GM18507 (cell line): ENCODE data around the gene CPVL.

Source experiments
- DNase-seq: peaks from one replicate; pipeline ENCODE4 v3.0.0; 2011; ENCODE audit warnings: low read depth; ENCODE audit not compliant: insufficient read length; ENCODE audit errors: extremely low spot score
- FAIRE-seq: peaks from 2 replicates; lab custom pipeline; 2011; peaks lifted over from hg19 to GRCh38; lab: Jason Lieb, UNC

Gene CPVL

DNA sequence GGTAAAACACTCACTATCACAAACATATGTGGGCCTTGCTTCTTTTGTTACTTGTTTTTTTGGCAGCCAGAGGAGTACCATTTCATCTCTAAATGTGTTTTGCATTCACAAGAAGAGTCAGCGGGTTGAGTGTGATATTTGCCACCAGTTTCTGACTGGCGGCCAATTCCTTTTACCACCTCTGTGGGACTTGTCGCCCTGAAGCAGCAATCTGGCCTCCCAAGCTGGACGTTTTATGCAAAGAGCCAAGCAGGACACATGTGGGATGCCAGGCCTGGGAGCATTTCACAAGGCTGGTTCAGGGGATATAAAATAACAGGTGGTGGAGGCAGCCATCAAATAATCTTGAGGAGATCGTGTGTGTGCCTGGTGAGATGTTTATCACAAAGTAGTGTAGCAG is 126.4 kb downstream of the CPVL start:
- DNase-seq, result no peak
- FAIRE-seq, result no peak

DNA sequence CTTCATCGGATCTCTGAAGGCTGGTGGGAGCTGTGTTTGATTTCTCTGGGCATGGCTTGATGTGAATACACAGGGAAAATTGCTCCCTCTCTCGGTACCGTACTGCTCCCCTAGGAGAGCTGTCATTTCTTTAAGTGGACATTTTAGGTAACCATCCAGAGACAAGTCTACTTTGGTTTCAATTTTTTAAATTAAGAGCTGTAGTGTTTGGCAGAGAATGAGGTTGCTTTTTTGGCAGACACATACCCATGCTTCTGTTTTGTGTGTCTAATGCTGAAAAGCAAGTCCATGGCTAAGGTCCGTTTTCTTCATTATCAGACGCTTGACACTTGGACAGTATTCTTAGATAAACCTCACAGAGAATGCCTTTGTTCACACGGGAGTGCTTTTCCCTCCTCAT is 127.0 kb downstream of the CPVL start:
- DNase-seq (no peak), FAIRE-seq (no peak)

DNA sequence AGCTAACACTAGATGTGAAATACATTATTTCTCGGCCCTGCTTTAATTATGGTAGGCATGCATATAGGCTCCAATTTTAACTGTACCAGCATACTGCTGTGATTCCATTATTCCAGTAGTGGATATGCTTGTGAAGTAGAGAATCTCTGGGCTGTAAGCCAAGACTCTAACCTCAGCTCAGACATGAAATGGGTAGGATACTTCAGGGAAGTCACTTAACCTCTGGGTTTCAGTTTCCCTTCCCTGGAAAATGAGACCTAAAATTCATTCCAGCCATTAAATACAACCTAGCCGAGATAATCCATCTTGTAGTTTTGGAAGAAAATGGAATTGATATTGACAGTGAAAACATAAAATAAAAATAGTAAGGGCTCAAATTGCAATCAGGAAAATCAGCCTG is 128.6 kb downstream of the CPVL start:
- no peak for FAIRE-seq
- DNase-seq, result no peak

- no peak for FAIRE-seq
Observed at GRCh38 chr7:29014725-29015124, 131.6 kb downstream of the CPVL start.

GRCh38 chr7:29013931-29014330 is 132.4 kb downstream of the CPVL start:
- FAIRE-seq (no peak), DNase-seq (no peak)

More at GRCh38 chr7:29014725-29015124, 131.6 kb downstream of the CPVL start:
- DNase-seq, result no peak

DNA sequence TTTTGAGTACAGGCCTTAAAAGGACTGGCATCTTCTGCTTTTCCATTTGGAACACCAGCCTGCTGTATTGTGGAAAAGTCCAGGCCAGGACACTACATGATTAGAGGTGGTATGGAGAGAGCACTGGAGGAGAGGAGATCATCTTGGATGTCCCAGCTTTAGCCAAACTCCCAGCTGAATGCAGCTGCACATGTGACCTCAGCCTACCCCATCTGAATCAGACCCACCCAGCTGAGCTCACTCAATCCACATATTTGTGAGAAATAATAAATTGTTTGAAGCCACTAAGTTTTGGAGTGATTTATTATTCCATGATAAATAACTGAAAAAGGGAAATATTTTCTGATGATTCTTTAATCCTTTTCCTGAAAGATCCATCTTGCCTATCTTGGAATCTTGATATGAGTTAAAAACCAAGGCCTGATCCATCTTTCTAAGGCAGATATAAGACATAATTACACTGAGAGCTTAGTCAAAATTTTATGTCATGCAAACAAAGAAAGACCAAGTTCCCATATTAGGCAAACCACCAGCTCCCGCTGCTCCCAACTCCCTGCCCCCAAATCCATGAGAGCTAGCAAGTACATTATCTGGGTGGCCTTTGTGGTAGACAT is 133.1 kb downstream of the CPVL start:
- no peak for FAIRE-seq
- DNase-seq, result no peak

DNA sequence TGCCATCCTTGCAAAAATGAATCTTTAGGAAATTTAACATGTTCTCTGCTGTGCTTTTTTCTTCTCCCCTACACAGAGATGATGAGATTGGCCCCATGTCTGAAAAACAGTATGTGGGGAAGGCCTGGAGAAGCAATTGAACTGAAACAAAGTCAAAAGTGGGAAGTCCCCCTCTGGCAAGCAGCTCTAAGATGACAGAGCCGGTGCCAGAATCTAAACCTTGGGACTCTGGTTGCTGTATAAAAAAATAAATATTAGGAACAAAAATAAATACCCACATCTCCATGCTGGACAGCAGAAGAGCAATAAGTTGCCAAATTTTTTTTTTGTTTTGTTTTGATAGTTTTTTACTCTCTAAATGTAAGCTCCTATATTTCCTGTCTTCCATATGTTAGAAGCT is 136.4 kb downstream of the CPVL start:
- FAIRE-seq (no peak), DNase-seq (no peak)

- DNase-seq (no peak), FAIRE-seq (no peak)
Observed at GRCh38 chr7:29008590-29008989, 137.7 kb downstream of the CPVL start.

DNA sequence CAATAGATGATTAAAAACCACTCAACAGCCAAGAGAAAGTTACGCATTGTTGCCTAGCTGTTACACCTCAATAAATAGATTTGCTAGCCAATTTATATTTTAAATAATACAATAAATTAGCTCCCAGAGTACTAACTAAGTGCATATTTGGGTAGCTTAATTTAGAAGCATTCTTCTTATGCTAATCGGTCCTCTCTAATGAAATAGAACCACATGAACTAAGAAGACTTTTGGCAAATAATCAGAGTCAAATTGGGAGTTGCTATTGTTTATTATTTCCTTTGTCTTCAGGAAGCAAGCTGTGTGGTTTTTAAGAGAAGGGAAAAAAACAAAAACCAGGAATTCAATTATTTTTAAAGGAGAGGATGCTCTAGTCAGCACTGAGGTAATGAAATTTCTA is 139.2 kb downstream of the CPVL start:
- FAIRE-seq, result no peak
- DNase-seq, result no peak

- DNase-seq (no peak), FAIRE-seq (no peak)
Observed at GRCh38 chr7:29005829-29006228, 140.5 kb downstream of the CPVL start.

GRCh38 chr7:29005406-29005805 is 140.9 kb downstream of the CPVL start:
- no peak for DNase-seq
- no peak for FAIRE-seq

DNA sequence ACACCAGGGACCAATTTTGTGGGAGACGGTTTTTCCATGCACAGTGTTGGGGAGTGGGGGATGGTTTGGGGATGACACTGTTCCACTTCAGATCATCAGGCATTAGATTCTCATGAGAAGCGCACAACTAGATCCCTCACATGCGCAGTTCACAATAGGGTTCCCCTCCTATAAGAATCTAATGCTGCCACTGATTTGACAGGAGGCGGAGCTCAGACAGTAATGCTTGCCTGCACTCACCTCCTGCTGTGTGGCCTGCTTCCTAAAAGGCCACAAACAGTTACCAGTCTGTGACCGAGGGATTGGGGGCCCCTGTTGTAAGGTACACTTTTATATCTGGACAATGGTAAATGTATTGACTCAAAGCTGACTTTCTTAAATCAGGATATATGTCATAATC is 142.6 kb downstream of the CPVL start:
- FAIRE-seq (no peak), DNase-seq (no peak)

GRCh38 chr7:29000717-29001076 is 145.6 kb downstream of the CPVL start:
- FAIRE-seq, result no peak

GRCh38 chr7:28999895-29000716 is 146.2 kb downstream of the CPVL start:
- no peak for FAIRE-seq
- no peak for DNase-seq

More at GRCh38 chr7:29000717-29001076, 145.6 kb downstream of the CPVL start:
- DNase-seq, result no peak

DNA sequence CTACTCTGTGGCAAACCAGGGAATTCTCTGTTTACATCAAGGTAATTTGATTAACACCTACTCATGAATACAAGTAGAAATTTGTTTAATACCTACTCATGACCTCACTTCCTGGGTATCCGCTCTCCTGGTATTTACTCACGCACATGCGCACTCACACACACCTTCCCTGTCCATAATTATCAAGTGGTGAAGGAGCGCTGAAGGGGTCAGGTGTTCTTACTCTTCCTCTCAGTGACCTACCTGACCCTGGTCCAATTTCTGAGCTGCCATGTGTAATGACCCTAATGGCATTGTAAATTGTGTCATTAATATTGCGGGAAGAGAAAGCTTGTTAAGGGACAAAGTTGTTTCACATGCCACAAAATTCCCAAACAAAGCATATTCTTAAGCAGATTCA is 146.9 kb downstream of the CPVL start:
- DNase-seq (no peak), FAIRE-seq (no peak)

- FAIRE-seq (no peak), DNase-seq (no peak)
Observed at GRCh38 chr7:28998105-28998504, 148.2 kb downstream of the CPVL start.

- FAIRE-seq (no peak), DNase-seq (no peak)
Observed at GRCh38 chr7:28996836-28997235, 149.5 kb downstream of the CPVL start.

- FAIRE-seq, result no peak
- no peak for DNase-seq
Observed at GRCh38 chr7:28993371-28993770, 153.0 kb downstream of the CPVL start.

DNA sequence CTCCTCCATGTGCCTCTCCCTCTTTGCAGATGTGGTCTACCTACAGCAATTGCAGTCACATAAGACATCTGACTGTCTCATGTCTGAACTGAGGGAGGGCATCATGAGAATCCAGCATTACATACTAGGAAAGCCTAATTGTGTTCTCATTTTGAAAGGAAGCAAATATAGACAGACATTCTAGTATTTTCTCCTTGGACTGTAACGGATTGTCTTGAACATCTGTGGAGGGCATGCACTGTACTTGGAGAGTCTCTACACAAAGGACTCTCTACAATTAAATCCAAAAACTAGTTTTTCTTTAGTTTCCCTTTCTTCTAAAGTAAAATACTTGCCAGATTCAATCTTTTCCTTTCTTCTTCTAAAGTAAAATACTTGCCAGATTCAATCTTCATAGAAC is 153.5 kb downstream of the CPVL start:
- FAIRE-seq (no peak), DNase-seq (no peak)

- no peak for FAIRE-seq
- DNase-seq, result no peak
Observed at GRCh38 chr7:28990200-28990960, 156.0 kb downstream of the CPVL start.
